T-cell (primary cell): Measurements from ENCODE around the gene LRRC1. TPM values are rescaled to one million over a fixed set of nuclear protein-coding genes. Genes with fewer than 3 reads are reported as not detected.

Experiments
- ATAC-seq, 4 experiments: fragments of 200-7000 bp in 3 of 4; fragments of 150-1000 bp in 1 of 4; cut with Tn5 transposase; replicated peaks in 1 of 4; 1 replicate in 3 of 4; 2 replicates in 1 of 4; pipeline ENCODE4 v1.10.0; 2021; ENCODE audit warnings: moderate library complexity in 3 of 4, mild to moderate bottlenecking in 2 of 4, moderate number of reproducible peaks in 1 of 4
- CTCF ChIA-PET, 2 donors: fragments of 300-600 bp; sonication (Branson Sonifier 250); formaldehyde crosslinking; loops; one replicate each; lab custom pipeline; 2022; ENCODE audit warnings: antibody characterized with exemption in 2 of 2; lab: Charles Lee
- POLR2A ChIA-PET, 2 donors: fragments of 300-600 bp; sonication (Branson Sonifier 250); formaldehyde crosslinking; loops; one replicate each; lab custom pipeline; 2022; ENCODE audit warnings: antibody characterized with exemption in 2 of 2; lab: Charles Lee
- DNase-seq, 35 experiments: peaks; one replicate each; pipeline versions ENCODE4 v3.0.0 to v3.0.0-alpha.2; 2013 to 2023
- H3K27ac ChIP-seq: one replicate; pipeline ENCODE4 v1.5.1; 2013; ENCODE audit warnings: low read length
- H3K27me3 ChIP-seq, 2 experiments: replicated peaks in 1 of 2; 1 replicate in 1 of 2; 2 replicates in 1 of 2; pipeline versions ENCODE4 v1.6.1 to v1.7.0; 2013; ENCODE audit warnings: low read length in 1 of 2, mixed read lengths in 1 of 2; ENCODE audit not compliant: control insufficient read depth in 2 of 2, insufficient read depth in 2 of 2; ENCODE audit errors: extremely low read depth in 1 of 2
- H3K36me3 ChIP-seq, 2 donors: 1 replicate in 1 of 2; 2 replicates in 1 of 2; pipeline versions ENCODE4 v1.6.1 to v1.7.0; 2013; ENCODE audit warnings: low read length in 1 of 2; ENCODE audit not compliant: control insufficient read depth in 2 of 2, insufficient read depth in 1 of 2; ENCODE audit errors: extremely low read depth in 1 of 2
- H3K4me1 ChIP-seq, 2 experiments: 1 replicate in 1 of 2; 2 replicates in 1 of 2; pipeline versions ENCODE4 v1.6.1 to v1.7.0; 2013; ENCODE audit warnings: low read length in 2 of 2, mixed read lengths in 1 of 2; ENCODE audit not compliant: insufficient read depth in 2 of 2, control insufficient read depth in 1 of 2; ENCODE audit errors: extremely low read depth in 1 of 2
- H3K4me3 ChIP-seq, 2 donors: 1 replicate in 1 of 2; 2 replicates in 1 of 2; pipeline versions ENCODE4 v1.5.1 to v1.7.0; 2013; ENCODE audit warnings: mild to moderate bottlenecking in 2 of 2, low read length in 1 of 2, moderate library complexity in 1 of 2; ENCODE audit not compliant: control insufficient read depth in 1 of 2; ENCODE audit errors: extremely low read depth in 1 of 2
- H3K9me3 ChIP-seq: 2 replicates; pipeline ENCODE4 v1.7.0; 2013
- H3K27ac Mint-ChIP-seq, 2 donors: one replicate each; pipeline ENCODE4 v1.8.0; 2020 to 2021; ENCODE audit warnings: mild to moderate bottlenecking in 2 of 2, mixed read lengths in 2 of 2
- H3K27me3 Mint-ChIP-seq, 2 donors: one replicate each; pipeline ENCODE4 v1.8.0; 2021 to 2022; ENCODE audit warnings: mixed read lengths in 2 of 2
- H3K36me3 Mint-ChIP-seq: one replicate; pipeline ENCODE4 v1.8.0; 2021; ENCODE audit warnings: mixed read lengths
- H3K4me1 Mint-ChIP-seq, 3 donors: one replicate each; pipeline ENCODE4 v1.8.0; 2020 to 2022; ENCODE audit warnings: mixed read lengths in 3 of 3, mild to moderate bottlenecking in 1 of 3
- H3K4me3 Mint-ChIP-seq, 3 donors: one replicate each; pipeline ENCODE4 v1.8.0; 2020 to 2022; ENCODE audit warnings: mild to moderate bottlenecking in 3 of 3, mixed read lengths in 3 of 3, moderate library complexity in 3 of 3
- H3K9me3 Mint-ChIP-seq, 3 donors: one replicate each; pipeline ENCODE4 v1.8.0; 2020 to 2022; ENCODE audit warnings: mixed read lengths in 3 of 3
- WGBS: methylation state at CpG from one replicate; pipeline ENCODE4 v1.1.5; 2013; ENCODE audit warnings: missing lambda C conversion rate; ENCODE audit not compliant: insufficient coverage; 5-methylcytosine and 5-hydroxymethylcytosine counted together
- total RNA-seq, 35 experiments: library from RNA in 6 of 35; stranded (reverse) in 6 of 35; fragments of 120-200 nt in 1 of 35; gene quantifications; one replicate each; pipeline versions ENCODE4 v1.2.1 to v1.2.4 and lab custom pipeline; 2013 to 2026

The LRRC1 gene
- total RNA-seq, 5 donors from 2014 or later (not counting 1 experiment from before 2014, with no cell fraction given) = 2.1 to 3.9 (median 2.8) TPM

GRCh38 chr6:53861518-53861917, 66.7 kb downstream of the LRRC1 start:
- Histone ChIP-seq H3K27ac (no peak overlapping the region), H3K4me1 (no peaks in the 10 kb centered on the region), H3K27me3 (no peaks in the 10 kb centered on the region), H3K36me3 (no peaks in the 10 kb centered on the region), H3K4me3 (no peak overlapping the region), H3K9me3 (no peaks in the 10 kb centered on the region)
- DNase-seq (no peak), ATAC-seq (no peak)
- H3K36me3 Mint-ChIP-seq = no peaks in the 10 kb centered on the region
- WGBS = 65% methylated on average over 3 of the region's 3 CpGs
- H3K27ac Mint-ChIP-seq = no peak overlapping the region
- no peak overlapping the region for H3K4me3 Mint-ChIP-seq
- no peaks in the 10 kb centered on the region for H3K27me3 Mint-ChIP-seq
- ChIA-PET CTCF (no interaction called here), POLR2A (no interaction called here)
- no peaks in the 10 kb centered on the region for H3K9me3 Mint-ChIP-seq
- no peaks in the 10 kb centered on the region for H3K4me1 Mint-ChIP-seq

GRCh38 chr6:53862662-53863462, 68.1 kb downstream of the LRRC1 start:
- H3K27ac ChIP-seq = no peak overlapping the region
- DNase-seq = no peak
- H3K4me3 Mint-ChIP-seq = no peak overlapping the region
- ChIA-PET POLR2A (no interaction called here), CTCF (no interaction called here)
- no peaks in the 10 kb centered on the region for H3K36me3 Mint-ChIP-seq
- H3K4me1 Mint-ChIP-seq = no peaks in the 10 kb centered on the region
- no peak overlapping the region for H3K27ac Mint-ChIP-seq
- no peaks in the 10 kb centered on the region for H3K9me3 Mint-ChIP-seq
- no peaks in the 10 kb centered on the region for H3K27me3 ChIP-seq
- 93% methylated on average over 4 of the region's 7 CpGs for WGBS
- H3K27me3 Mint-ChIP-seq = no peaks in the 10 kb centered on the region
- no peaks in the 10 kb centered on the region for H3K9me3 ChIP-seq
- no peaks in the 10 kb centered on the region for H3K36me3 ChIP-seq
- no peak overlapping the region for H3K4me3 ChIP-seq
- H3K4me1 ChIP-seq = no peaks in the 10 kb centered on the region
- ATAC-seq = no peak

GRCh38 chr6:53864781-53865180, 70.0 kb downstream of the LRRC1 start:
- Histone ChIP-seq H3K4me1 (no peaks in the 10 kb centered on the region), H3K36me3 (no peaks in the 10 kb centered on the region), H3K27ac (no peak overlapping the region), H3K9me3 (no peaks in the 10 kb centered on the region), H3K4me3 (no peak overlapping the region), H3K27me3 (no peaks in the 10 kb centered on the region)
- no peaks in the 10 kb centered on the region for H3K36me3 Mint-ChIP-seq
- no peaks in the 10 kb centered on the region for H3K4me1 Mint-ChIP-seq
- CTCF ChIA-PET = no interaction called here
- no peak overlapping the region for H3K27ac Mint-ChIP-seq
- DNase-seq (no peak), ATAC-seq (no peak)
- H3K27me3 Mint-ChIP-seq = no peaks in the 10 kb centered on the region
- H3K9me3 Mint-ChIP-seq = no peaks in the 10 kb centered on the region
- WGBS = 95% methylated on average over 4 of the region's 5 CpGs
- POLR2A ChIA-PET = no interaction called here
- no peak overlapping the region for H3K4me3 Mint-ChIP-seq

- 87% methylated on average over 4 of the region's 4 CpGs for WGBS
- H3K4me3 ChIP-seq = no peak overlapping the region
- POLR2A ChIA-PET = no interaction called here
- CTCF ChIA-PET = no interaction called here
- H3K27ac ChIP-seq = no peak overlapping the region
- Mint-ChIP-seq H3K4me1 (peaks cover 0 to 5% (median 2%) of the 10 kb centered on the region in 3 donors), H3K27me3 (no peaks in the 10 kb centered on the region), H3K36me3 (peaks cover 3% of the 10 kb centered on the region), H3K27ac (no peak overlapping the region), H3K9me3 (no peaks in the 10 kb centered on the region), H3K4me3 (no peak overlapping the region)
- ATAC-seq (no peak), DNase-seq (no peak)
- H3K36me3 ChIP-seq = no peaks in the 10 kb centered on the region
- H3K27me3 ChIP-seq = no peaks in the 10 kb centered on the region
- no peaks in the 10 kb centered on the region for H3K9me3 ChIP-seq
- H3K4me1 ChIP-seq = no peaks in the 10 kb centered on the region
Observed at GRCh38 chr6:53866226-53866625, 71.4 kb downstream of the LRRC1 start.

GRCh38 chr6:53868626-53869025, 73.8 kb downstream of the LRRC1 start:
- DNase-seq (no peak), ATAC-seq (no peak)
- ChIA-PET POLR2A (no interaction called here), CTCF (no interaction called here)
- Histone ChIP-seq H3K27me3 (no peaks in the 10 kb centered on the region), H3K9me3 (no peaks in the 10 kb centered on the region), H3K36me3 (no peaks in the 10 kb centered on the region), H3K4me1 (no peaks in the 10 kb centered on the region), H3K27ac (no peak overlapping the region), H3K4me3 (no peak overlapping the region)
- Mint-ChIP-seq H3K27me3 (no peaks in the 10 kb centered on the region), H3K4me1 (peaks cover 0 to 5% (median 3%) of the 10 kb centered on the region in 3 donors), H3K27ac (no peak overlapping the region), H3K9me3 (no peaks in the 10 kb centered on the region), H3K4me3 (no peak overlapping the region), H3K36me3 (peaks cover 3% of the 10 kb centered on the region)

- peaks cover 0 to 5% (median 3%) of the 10 kb centered on the region in 3 donors for H3K4me1 Mint-ChIP-seq
- H3K9me3 ChIP-seq = no peaks in the 10 kb centered on the region
- CTCF ChIA-PET = no interaction called here
- no peaks in the 10 kb centered on the region for H3K27me3 ChIP-seq
- no peak overlapping the region for H3K27ac Mint-ChIP-seq
- DNase-seq = no peak
- H3K4me3 ChIP-seq = no peak overlapping the region
- ATAC-seq = no peak
- H3K27me3 Mint-ChIP-seq = no peaks in the 10 kb centered on the region
- POLR2A ChIA-PET = no interaction called here
- no peaks in the 10 kb centered on the region for H3K36me3 ChIP-seq
- WGBS = 88% methylated on average over 3 of the region's 6 CpGs
- no peak overlapping the region for H3K27ac ChIP-seq
- H3K9me3 Mint-ChIP-seq = no peaks in the 10 kb centered on the region
- no peaks in the 10 kb centered on the region for H3K4me1 ChIP-seq
- H3K36me3 Mint-ChIP-seq = peaks cover 3% of the 10 kb centered on the region
- H3K4me3 Mint-ChIP-seq = no peak overlapping the region
Observed at GRCh38 chr6:53869964-53870363, 75.2 kb downstream of the LRRC1 start.
